ENCODE results near the gene CPD. TPM values are rescaled to one million over a fixed set of nuclear protein-coding genes. Genes with fewer than 3 reads are reported as not detected.

The CPD gene
- total RNA-seq, 4 donors from 2014 or later = 36.9 to 63.6 (median 50.8) TPM

DNA sequence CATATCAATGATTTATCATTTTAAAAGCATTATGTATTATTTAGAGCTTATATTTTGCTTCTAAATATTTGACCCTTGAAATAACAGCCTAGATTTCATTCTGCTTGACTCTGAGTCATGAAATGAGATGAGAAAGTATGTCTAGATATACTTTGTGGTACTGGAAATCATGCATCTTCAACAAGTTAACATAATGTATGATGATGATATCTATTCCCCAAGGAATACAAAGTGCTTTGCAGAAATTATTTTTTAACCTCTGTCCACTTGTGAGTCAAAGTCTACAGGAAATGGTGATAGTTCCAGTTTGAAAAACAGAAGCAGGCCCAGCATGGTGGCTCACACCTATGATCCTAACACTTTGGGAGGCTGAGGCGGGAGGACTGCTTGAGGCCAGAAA, 134.6 kb downstream of the CPD start:
- Histone ChIP-seq H3K4me1 (peaks cover 0 to under 1% (median 0%) of the 10 kb centered on the region in 3 donors), H3K27me3 (no peaks in the 10 kb centered on the region), H3K9me3 (no peaks in the 10 kb centered on the region), H3K4me3 (no peak overlapping the region), H3K36me3 (peaks cover 0 to 69% (median 10%) of the 10 kb centered on the region in 3 donors), H3K27ac (no peak overlapping the region)
- TF ChIP-seq POLR2A (IDR thresholded peaks at IDR 0.05) = no peak
- TF ChIP-seq, protein P1, sequence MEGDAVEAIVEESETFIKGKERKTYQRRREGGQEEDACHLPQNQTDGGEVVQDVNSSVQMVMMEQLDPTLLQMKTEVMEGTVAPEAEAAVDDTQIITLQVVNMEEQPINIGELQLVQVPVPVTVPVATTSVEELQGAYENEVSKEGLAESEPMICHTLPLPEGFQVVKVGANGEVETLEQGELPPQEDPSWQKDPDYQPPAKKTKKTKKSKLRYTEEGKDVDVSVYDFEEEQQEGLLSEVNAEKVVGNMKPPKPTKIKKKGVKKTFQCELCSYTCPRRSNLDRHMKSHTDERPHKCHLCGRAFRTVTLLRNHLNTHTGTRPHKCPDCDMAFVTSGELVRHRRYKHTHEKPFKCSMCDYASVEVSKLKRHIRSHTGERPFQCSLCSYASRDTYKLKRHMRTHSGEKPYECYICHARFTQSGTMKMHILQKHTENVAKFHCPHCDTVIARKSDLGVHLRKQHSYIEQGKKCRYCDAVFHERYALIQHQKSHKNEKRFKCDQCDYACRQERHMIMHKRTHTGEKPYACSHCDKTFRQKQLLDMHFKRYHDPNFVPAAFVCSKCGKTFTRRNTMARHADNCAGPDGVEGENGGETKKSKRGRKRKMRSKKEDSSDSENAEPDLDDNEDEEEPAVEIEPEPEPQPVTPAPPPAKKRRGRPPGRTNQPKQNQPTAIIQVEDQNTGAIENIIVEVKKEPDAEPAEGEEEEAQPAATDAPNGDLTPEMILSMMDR (IDR thresholded peaks at IDR 0.05) = no peak
- intact Hi-C loops (cut with DNase I) = no loop called here
- WGBS, 2 donors = 100% methylated on average over 1 of the region's 1 CpG
- no peak for DNase-seq

DNA sequence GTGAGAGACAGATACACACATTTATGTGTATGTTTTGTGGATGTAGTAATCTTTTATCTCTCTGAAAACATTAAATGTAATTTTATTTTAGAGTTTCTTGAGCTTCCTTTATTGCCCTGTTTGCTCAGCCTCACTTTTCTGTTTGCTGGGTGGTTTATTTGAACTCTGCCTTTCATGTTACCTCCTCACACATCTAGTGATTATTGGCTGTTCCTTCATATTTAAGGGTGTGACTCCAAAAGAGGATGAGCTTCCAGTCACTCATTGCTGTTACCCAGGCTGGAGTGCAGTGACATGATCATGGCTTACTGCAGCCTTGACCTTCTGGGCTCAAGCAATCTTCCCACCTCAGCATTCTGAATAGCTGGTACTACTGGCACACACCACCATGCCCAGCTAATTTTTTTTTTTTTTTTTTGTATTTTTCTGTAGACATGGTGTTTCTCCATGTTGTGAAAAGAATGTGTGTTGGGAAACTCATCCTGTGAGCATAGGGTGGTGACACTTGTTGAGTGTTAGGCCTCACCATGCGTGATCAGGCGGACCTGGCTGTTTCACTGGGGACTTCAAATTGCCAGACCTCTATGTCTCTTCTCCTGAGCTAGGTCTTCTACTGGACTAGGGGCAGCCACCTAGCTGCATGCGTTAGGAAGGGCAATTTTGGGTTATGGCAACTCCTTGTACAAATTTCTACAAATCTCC, 136.3 kb downstream of the CPD start:
- WGBS, 2 donors = 93 to 100% methylated on average over 3 of the region's 3 CpGs

DNA sequence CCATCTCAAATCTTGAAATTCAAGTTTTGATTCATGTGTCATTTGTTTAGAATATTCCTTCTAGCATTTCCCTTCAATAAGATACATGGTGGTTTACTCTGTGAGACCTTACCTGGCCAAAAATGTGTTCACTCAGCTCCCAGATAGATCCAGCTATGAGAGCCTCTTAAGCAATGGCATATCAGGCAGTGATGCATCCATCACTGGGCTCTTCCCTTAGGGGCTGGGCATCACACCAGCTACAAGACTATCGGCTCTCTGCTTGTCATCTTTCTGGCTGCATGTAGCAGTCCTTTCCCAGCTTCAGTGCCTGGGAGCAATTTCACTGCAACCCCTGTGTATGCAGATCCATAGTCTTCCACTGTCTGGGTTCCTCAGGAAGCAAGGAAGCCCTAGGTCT, 139.1 kb downstream of the CPD start:
- intact Hi-C loops (cut with DNase I) = no loop called here
- Histone ChIP-seq H3K9me3 (no peaks in the 10 kb centered on the region), H3K27ac (peak overlapping the region in 1 of 4 donors; percentile 12), H3K27me3 (no peaks in the 10 kb centered on the region), H3K4me1 (peaks cover 0 to 22% (median 11%) of the 10 kb centered on the region in 3 donors), H3K4me3 (no peak overlapping the region), H3K36me3 (peaks cover 9 to 84% (median 20%) of the 10 kb centered on the region in 3 donors)
- WGBS, 2 donors = 55 to 67% methylated on average over 1 of the region's 1 CpG
- TF ChIP-seq, protein P1 (IDR thresholded peaks at IDR 0.05) = no peak
- no peak for TF ChIP-seq POLR2A (IDR thresholded peaks at IDR 0.05)
- DNase-seq = no peak

More for the DNA sequence above, 136.3 kb downstream of the CPD start:
- no peak overlapping the region for H3K4me3 ChIP-seq
- DNase-seq = no peak
- H3K9me3 ChIP-seq = no peaks in the 10 kb centered on the region
- no peaks in the 10 kb centered on the region for H3K27me3 ChIP-seq
- peaks cover 0 to 15% (median 5%) of the 10 kb centered on the region in 3 donors for H3K4me1 ChIP-seq
- H3K27ac ChIP-seq = no peak overlapping the region
- intact Hi-C loops (cut with DNase I) = no loop called here
- H3K36me3 ChIP-seq = peaks cover 0 to 81% (median 10%) of the 10 kb centered on the region in 3 donors
- TF ChIP-seq, protein P1 (IDR thresholded peaks at IDR 0.05) = no peak
- TF ChIP-seq POLR2A (IDR thresholded peaks at IDR 0.05) = no peak

DNA sequence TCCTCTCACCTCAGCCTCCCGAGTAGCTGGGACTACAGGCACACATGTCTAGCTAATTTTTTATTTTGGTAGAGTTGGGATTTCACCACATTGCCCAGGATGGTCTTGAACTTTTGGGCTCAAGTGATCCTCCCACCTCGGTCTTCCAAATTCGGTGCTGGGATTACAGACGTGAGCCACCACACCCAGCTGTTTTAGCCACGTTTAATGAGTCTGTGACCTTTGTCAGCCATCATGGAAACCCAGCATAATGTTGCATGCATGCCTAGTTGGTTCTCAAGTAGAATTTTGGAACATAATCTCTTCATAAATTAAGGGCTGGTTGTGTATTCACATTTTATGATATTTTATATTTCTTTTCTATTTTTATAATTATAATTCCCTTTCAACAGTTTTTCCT, 140.4 kb downstream of the CPD start:
- WGBS, 2 donors = 67 to 77% methylated on average over 5 of the region's 5 CpGs
- Histone ChIP-seq H3K27me3 (no peaks in the 10 kb centered on the region), H3K4me3 (no peak overlapping the region), H3K4me1 (peaks cover 0 to 22% (median 11%) of the 10 kb centered on the region in 3 donors), H3K27ac (peak overlapping the region in 1 of 4 donors; percentile 15), H3K9me3 (no peaks in the 10 kb centered on the region), H3K36me3 (peaks cover 14 to 85% (median 19%) of the 10 kb centered on the region in 3 donors)
- intact Hi-C loops (cut with DNase I) = no loop called here
- DNase-seq = no peak
- TF ChIP-seq POLR2A (IDR thresholded peaks at IDR 0.05) = no peak
- TF ChIP-seq, protein P1 (IDR thresholded peaks at IDR 0.05) = no peak

Small RNAs within 50 kb of the gene (small RNA-seq; reads per million reads assigned to genes)
- gene RF00019 (0 reads per million in 4 donors), gene RNU6-990P (0 reads per million in 4 donors)

Other genes with a start within 250 kb of the CPD start
- gene SLC6A4, start 143.2 kb upstream of the CPD start, total RNA-seq = 1 to 10 TPM in 3 of 4 donors, under 1 TPM in 1; 0.48 to 8.2 (median 3.5) TPM
- 10 to 100 TPM; 18.4 to 41.4 (median 28.4) TPM for gene BLMH, start 87.0 kb upstream of the CPD start, total RNA-seq
- not detected for gene TMIGD1, start 44.9 kb upstream of the CPD start, total RNA-seq
- gene GOSR1, start 98.5 kb downstream of the CPD start, total RNA-seq = 10 to 100 TPM; 19.4 to 50.4 (median 37.7) TPM